Stimulated activated CD4-positive, alpha-beta T cell treated with anti-CD3 and anti-CD28 coated beads, TNF-alpha, amount 100 ng/mL, for 24 hours (primary cell): ENCODE data around the gene SH2D1A.

ENCODE experiments used
- DNase-seq, 3 experiments: peaks; one replicate each; pipeline ENCODE4 v3.0.0-alpha.2; 2020; ENCODE audit warnings: low read depth in 3 of 3

SH2D1A gene

GRCh38 chrX:124415115-124415800, 68.9 kb downstream of the SH2D1A start:
- DNase-seq = no peak

DNA sequence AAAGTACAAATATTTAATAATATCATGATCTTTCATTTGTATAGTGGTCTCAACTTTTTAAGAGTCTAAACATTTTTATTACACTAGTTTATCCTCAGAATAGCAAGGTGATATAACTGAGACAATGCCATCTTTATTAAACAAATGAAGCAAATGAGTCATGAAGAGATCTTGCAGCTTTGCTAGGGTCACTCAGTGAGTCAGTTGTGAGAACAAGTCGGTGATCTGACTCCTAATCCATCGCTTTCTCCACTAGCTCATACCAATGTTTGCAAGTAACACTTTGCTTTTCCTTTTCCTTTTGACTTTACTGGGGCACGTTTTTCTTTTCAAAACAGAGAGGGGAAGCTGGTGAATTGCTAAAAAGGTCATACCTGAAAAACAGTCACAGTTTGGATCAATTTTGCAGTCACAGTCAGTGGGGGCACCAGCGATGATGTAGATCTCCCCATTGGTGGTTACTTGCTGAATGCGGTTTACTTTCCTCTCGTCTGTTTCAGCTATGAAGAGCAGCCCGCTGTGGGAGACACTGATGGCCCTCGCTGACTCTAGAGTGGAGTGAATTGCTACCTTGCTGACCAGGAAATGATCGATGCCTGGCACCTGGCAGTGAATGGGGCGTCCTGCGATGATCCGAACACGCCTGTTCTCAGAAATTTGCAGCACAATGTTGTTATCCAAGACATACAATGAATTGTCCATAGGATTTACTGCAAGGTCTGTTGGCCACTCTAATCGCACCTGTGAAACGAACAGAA, 75.7 kb downstream of the SH2D1A start:
- no peak for DNase-seq
